Epithelial cell of proximal tubule (primary cell): ENCODE results near the gene ANLN. TPM values are rescaled to one million over a fixed set of nuclear protein-coding genes. Genes with fewer than 3 reads are reported as not detected.
A peak's percentile ranks its signal among the peaks of the same experiment; 100 is the strongest.
"Not testable (repeated sequence)": the region's sequence is repeated elsewhere in the genome, so short reads cannot be mapped to it uniquely, and the experiment has no call there.

ENCODE experiments used
- DNase-seq: peaks from one replicate; pipeline ENCODE4 v3.0.0-alpha.2; 2011; ENCODE audit warnings: low read depth
- H3K4me3 ChIP-seq: 2 replicates; pipeline ENCODE4 v1.5.1; 2011; ENCODE audit warnings: low read depth, mild to moderate bottlenecking, low read length
- CTCF ChIP-seq: conservative IDR thresholded peaks from 2 replicates; pipeline ENCODE4 v1.5.1; 2012; ENCODE audit warnings: low read depth, mild to moderate bottlenecking, low read length
- total RNA-seq: library from RNA; depleted of rRNA; stranded (reverse); fragments of >200 nt; gene quantifications from 2 replicates; pipeline ENCODE4 v1.2.3, GENCODE V29; 2015

The ANLN gene
- total RNA-seq, 1 donor from 2014 or later, result 155 TPM

- DNase-seq, result no peak
- no peak for TF ChIP-seq CTCF
- no peak overlapping the region for H3K4me3 ChIP-seq
These were observed 9.7 kb upstream of the ANLN start for GRCh38 chr7:36379831-36380504.

GRCh38 chr7:36381056-36381455 lies 8.6 kb upstream of the ANLN start:
- no peak for DNase-seq
- no peak overlapping the region for H3K4me3 ChIP-seq
- no peak for TF ChIP-seq CTCF

DNA sequence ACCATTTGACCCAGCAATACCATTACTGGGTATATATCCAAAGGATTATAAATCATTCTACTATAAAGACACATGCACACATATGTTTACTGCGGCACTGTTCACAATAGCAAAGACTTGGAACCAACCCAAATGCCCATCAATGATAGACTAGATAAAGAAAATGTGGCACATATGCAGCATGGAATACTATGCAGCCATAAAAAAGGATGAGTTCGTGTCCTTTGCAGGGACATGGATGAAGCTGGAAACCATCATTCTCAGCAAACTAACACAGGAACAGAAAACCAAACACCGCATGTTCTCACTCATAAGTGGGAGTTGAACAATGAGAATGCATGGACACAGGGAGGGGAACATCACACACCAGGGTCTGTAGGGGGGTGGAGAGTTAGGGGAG lies 6.4 kb upstream of the ANLN start:
- not testable (repeated sequence) for DNase-seq, H3K4me3 ChIP-seq

DNA sequence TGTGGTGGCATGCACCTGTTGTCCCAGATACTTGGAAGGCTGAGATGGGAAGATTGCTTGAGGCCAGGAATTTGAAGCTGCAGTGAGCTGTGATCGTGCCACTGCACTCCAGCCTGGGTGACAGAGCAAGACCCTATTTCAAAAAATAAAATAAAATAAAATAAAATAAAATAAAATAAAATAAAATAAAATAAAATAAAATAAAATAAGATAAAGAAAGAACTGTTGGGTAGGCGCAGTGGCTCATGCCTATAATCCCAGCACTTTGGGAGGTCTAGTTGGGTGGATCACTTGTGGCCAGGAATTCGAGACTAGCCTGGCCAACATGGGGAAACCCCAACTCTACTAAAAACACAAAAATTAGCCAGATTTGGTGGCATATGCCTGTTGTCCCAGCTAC lies 4.0 kb upstream of the ANLN start:
- H3K4me3 ChIP-seq, DNase-seq: not testable (repeated sequence)

DNA sequence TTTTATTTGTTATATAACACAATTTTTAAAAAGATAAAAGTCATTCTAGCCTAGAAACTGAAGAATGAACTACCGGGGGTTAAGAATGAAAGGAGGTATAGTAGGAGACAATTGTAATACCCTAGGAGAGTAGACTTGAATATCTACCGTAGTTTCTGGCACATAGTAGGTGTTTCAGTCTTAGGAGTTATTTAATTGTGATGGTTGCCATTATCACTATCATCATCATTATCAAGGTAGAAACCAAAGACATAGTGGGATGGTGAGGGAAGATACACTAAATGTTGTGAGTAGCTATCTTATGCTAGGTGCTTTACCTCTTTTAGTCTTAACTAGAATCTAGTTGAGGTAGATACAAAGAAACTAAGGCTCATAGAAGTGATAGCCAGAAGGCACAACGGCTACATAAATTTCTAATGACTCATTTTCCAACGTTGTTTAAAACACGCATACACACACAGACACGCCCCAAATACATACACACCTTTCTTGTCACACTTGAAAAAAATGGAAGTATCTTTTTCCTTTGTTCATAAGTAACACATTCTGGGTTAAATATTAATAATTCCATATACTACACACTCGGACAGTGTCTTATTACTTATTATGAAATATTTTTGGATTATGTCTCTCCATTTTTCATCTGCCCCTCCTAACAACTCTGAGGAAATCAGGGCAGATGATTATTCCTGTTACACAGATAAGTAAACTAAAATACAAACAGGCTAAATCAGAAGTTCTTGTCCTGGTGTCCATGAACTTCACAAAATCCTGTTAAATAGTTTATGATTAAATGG lies 2.0 kb upstream of the ANLN start:
- H3K4me3 ChIP-seq, result no peak overlapping the region
- no peak for DNase-seq
- TF ChIP-seq CTCF, result no peak

- TF ChIP-seq CTCF, result no peak
- no peak for DNase-seq
- H3K4me3 ChIP-seq, result no peak overlapping the region
These were observed 1.2 kb upstream of the ANLN start for GRCh38 chr7:36388423-36388822.

- no peak for DNase-seq
- H3K4me3 ChIP-seq, result peak overlapping the region; percentile 88
- no peak for TF ChIP-seq CTCF
These were observed 783 bp downstream of the ANLN start for GRCh38 chr7:36390199-36391090.
